K562 (cell line): ENCODE results near the gene FAM136A. TPM values are rescaled to one million over a fixed set of nuclear protein-coding genes. Genes with fewer than 3 reads are reported as not detected.

ENCODE experiments used
- ATAC-seq: fragments of 200-7000 bp; cut with Tn5 transposase; 3 replicates; pipeline ENCODE4 v1.9.1; 2020; ENCODE audit warnings: moderate library complexity
- BruUV-seq: library from RNA; stranded (reverse); fragments of 400-500 nt; replicated peaks from 2 replicates; lab custom pipeline; 2021; lab: Mats Ljungman, UMichigan
- CTCF ChIA-PET: fragments of 300-600 bp; formaldehyde crosslinking; extraction: SDS; loops from one replicate; lab custom pipeline; 2021; ENCODE audit warnings: low intra/inter-chr PET ratio; lab: Yijun Ruan, JAX
- POLR2A ChIA-PET: fragments of 300-600, 350-650 bp; sonication (Branson Sonifier 250); formaldehyde crosslinking; extraction: SDS; loops from one replicate; lab custom pipeline; 2021; ENCODE audit warnings: antibody characterized with exemption, inconsistent platforms; lab: Yijun Ruan, JAX
- DNase-seq, 4 experiments: peaks; one replicate each; pipeline versions ENCODE4 v3.0.0 to v3.0.0-alpha.2; 2011 to 2018; ENCODE audit warnings: low spot score in 3 of 4, mixed read lengths in 3 of 4; ENCODE audit errors: extremely low read depth in 1 of 4
- FAIRE-seq: peaks from 2 replicates; lab custom pipeline; 2011; peaks lifted over from hg19 to GRCh38; lab: Jason Lieb, UNC
- H2AFZ ChIP-seq: 2 replicates; pipeline ENCODE4 v1.6.0; 2011; ENCODE audit warnings: low read depth, low read length, control low read depth, inconsistent platforms
- H3K27ac ChIP-seq: fragments of 200-600 bp; 3 replicates; pipeline ENCODE4 v1.8.0; 2011; ENCODE audit warnings: low read depth, mild to moderate bottlenecking, control low read depth, inconsistent platforms, low read length, moderate library complexity, mixed read lengths; ENCODE audit errors: extremely low read depth
- H3K27me3 ChIP-seq, 2 experiments: fragments of 300-600 bp in 1 of 2; 2 replicates in 1 of 2; 3 replicates in 1 of 2; pipeline versions ENCODE4 v1.6.0 to v1.8.0; 2011; ENCODE audit warnings: inconsistent platforms in 2 of 2, low read length in 2 of 2, mild to moderate bottlenecking in 1 of 2, mixed read lengths in 1 of 2, moderate library complexity in 1 of 2; ENCODE audit not compliant: control insufficient read depth in 2 of 2, insufficient read depth in 2 of 2
- H3K36me3 ChIP-seq: fragments of 300-600 bp; 3 replicates; pipeline ENCODE4 v1.8.0; 2011; ENCODE audit warnings: mild to moderate bottlenecking, low read length, inconsistent platforms; ENCODE audit not compliant: control insufficient read depth, insufficient read depth
- H3K4me1 ChIP-seq, 2 experiments: fragments of 200-600 bp in 1 of 2; replicated peaks in 1 of 2; 2 replicates in 1 of 2; 3 replicates in 1 of 2; pipeline versions ENCODE4 v1.5.1 to v1.8.0; 2011; ENCODE audit warnings: inconsistent platforms in 2 of 2, low read length in 2 of 2, mild to moderate bottlenecking in 1 of 2, mixed read lengths in 1 of 2, moderate library complexity in 1 of 2; ENCODE audit not compliant: control insufficient read depth in 2 of 2, insufficient read depth in 2 of 2
- H3K4me2 ChIP-seq: 2 replicates; pipeline ENCODE4 v1.6.1; 2011; ENCODE audit warnings: low read length, control low read depth, inconsistent platforms, mixed read lengths; ENCODE audit not compliant: insufficient read depth
- H3K4me3 ChIP-seq: fragments of 200-600 bp; sonication (generic), shearing (Covaris generic); 2 replicates; pipeline ENCODE4 v1.5.1; 2016; ENCODE audit warnings: control low read depth, inconsistent platforms
- H3K79me2 ChIP-seq: fragments of 200-600 bp; 3 replicates; pipeline ENCODE4 v1.8.0; 2011; ENCODE audit warnings: low read length, inconsistent platforms; ENCODE audit not compliant: control insufficient read depth, insufficient read depth
- H3K9ac ChIP-seq, 2 experiments: 2 replicates each; pipeline versions ENCODE4 v1.6.0 to v1.6.1; 2011; ENCODE audit warnings: low read depth in 2 of 2, low read length in 2 of 2, control low read depth in 1 of 2, inconsistent platforms in 1 of 2, mild to moderate bottlenecking in 1 of 2, mixed read lengths in 1 of 2; ENCODE audit not compliant: insufficient read depth in 1 of 2
- H3K9me1 ChIP-seq: one replicate; pipeline ENCODE4 v1.6.0; 2011; ENCODE audit warnings: inconsistent platforms, mild to moderate bottlenecking, low read length, moderate library complexity; ENCODE audit not compliant: control insufficient read depth, insufficient read depth
- H3K9me3 ChIP-seq: replicated peaks from 2 replicates; pipeline ENCODE4 v1.5.1; 2011; ENCODE audit warnings: low read depth, low read length, inconsistent platforms; ENCODE audit not compliant: control insufficient read depth, insufficient read depth
- H4K20me1 ChIP-seq: replicated peaks from 2 replicates; pipeline ENCODE4 v1.6.1; 2011; ENCODE audit warnings: low read length, inconsistent platforms, mixed read lengths; ENCODE audit not compliant: control insufficient read depth, insufficient read depth
- BRD9 ChIP-seq: fragments of 450-650 bp; IDR thresholded peaks from 2 replicates; pipeline ENCODE4 v1.6.1; 2018; ENCODE audit warnings: low read depth; ENCODE audit not compliant: partially characterized antibody
- KAT7 ChIP-seq: sonication (generic); formaldehyde crosslinking; IDR thresholded peaks from 2 replicates; pipeline ENCODE4 v1.8.0; 2022; ENCODE audit warnings: missing genetic modification reagents, mild to moderate bottlenecking, borderline replicate concordance
- NBN ChIP-seq: fragments of 450-650 bp; IDR thresholded peaks from 2 replicates; pipeline ENCODE4 v1.6.1; 2016; ENCODE audit warnings: low read depth, mild to moderate bottlenecking
- SP1 ChIP-seq: sonication (generic); formaldehyde crosslinking; IDR thresholded peaks from 2 replicates; pipeline ENCODE4 v1.8.1; 2022; ENCODE audit warnings: mild to moderate bottlenecking, missing genetic modification reagents
- ZFX ChIP-seq: sonication (generic); formaldehyde crosslinking; IDR thresholded peaks from 2 replicates; pipeline ENCODE4 v1.8.0; 2022; ENCODE audit warnings: mild to moderate bottlenecking, missing genetic modification reagents, moderate library complexity
- ZNF24 ChIP-seq: fragments of 450-650 bp; IDR thresholded peaks from 2 replicates; pipeline ENCODE4 v1.6.1; 2016
- ZNF263 ChIP-seq: sonication (generic); formaldehyde crosslinking; IDR thresholded peaks from 2 replicates; pipeline ENCODE4 v1.8.0; 2022; ENCODE audit warnings: mild to moderate bottlenecking, missing genetic modification reagents, borderline replicate concordance
- WGBS: fragments of 100-300 bp; shearing (Covaris generic); methylation state at CpG from one replicate; pipeline ENCODE4 v1.1.6; 2016; ENCODE audit warnings: low coverage, mixed read lengths; ENCODE audit not compliant: insufficient coverage; ENCODE audit errors: missing lambda C conversion rate; 5-methylcytosine and 5-hydroxymethylcytosine counted together
- in situ Hi-C: fragments of 300-500 bp; cut with MboI; formaldehyde crosslinking; loops from 4 replicates; pipeline ENCODE4 v1.15.0; 2018; ENCODE audit warnings: inconsistent platforms, mixed read lengths
- intact Hi-C: fragments of 100-400 bp; cut with micrococcal nuclease; formaldehyde crosslinking; loops from 2 replicates; pipeline ENCODE4 v1.14.2; 2022
- polyA plus RNA-seq, 8 experiments: library from polyadenylated mRNA; depleted of rRNA in 4 of 8; stranded (reverse) in 5 of 8; unstranded in 3 of 8; fragments of >200 nt; fragmentation: Nextera tagmentation in 2 of 8; fragmentation: Illumina TruSeq in 1 of 8; extraction: Ambion mirVana in 2 of 8; extraction: Trizol in 1 of 8; gene quantifications; 2 replicates each; pipeline versions ENCODE4 v1.2.1 to v1.2.3, GENCODE V29; 2011 to 2014; ENCODE audit warnings: inconsistent platforms in 1 of 8, missing spikeins in 1 of 8
- total RNA-seq, 7 experiments: library from RNA; depleted of rRNA in 6 of 7; stranded (reverse); fragments of >200 nt in 6 of 7; fragmentation: Illumina TruSeq in 2 of 7; extraction: Trizol in 2 of 7; gene quantifications; 2 replicates each; pipeline versions ENCODE4 v1.2.1 to v1.2.3, GENCODE V29; 2011 to 2021; ENCODE audit warnings: low replicate concordance in 1 of 7
- TF ChIP-seq, protein P1 (sequence below), 2 experiments: fragments of 450-650 bp in 1 of 2; sonication (generic) in 1 of 2; formaldehyde crosslinking in 1 of 2; IDR thresholded peaks; 2 replicates each; pipeline versions ENCODE4 v1.7.1 to v1.9.0; 2016 to 2022; ENCODE audit warnings: inconsistent platforms in 1 of 2, mild to moderate bottlenecking in 1 of 2, missing genetic modification reagents in 1 of 2

The FAM136A gene
- total and polyA plus RNA-seq, 9 of the 15 experiments (the other 6 are each of a cell fraction or from before 2014, with no cell fraction given): 89.0 to 151 (median 104) TPM

DNA sequence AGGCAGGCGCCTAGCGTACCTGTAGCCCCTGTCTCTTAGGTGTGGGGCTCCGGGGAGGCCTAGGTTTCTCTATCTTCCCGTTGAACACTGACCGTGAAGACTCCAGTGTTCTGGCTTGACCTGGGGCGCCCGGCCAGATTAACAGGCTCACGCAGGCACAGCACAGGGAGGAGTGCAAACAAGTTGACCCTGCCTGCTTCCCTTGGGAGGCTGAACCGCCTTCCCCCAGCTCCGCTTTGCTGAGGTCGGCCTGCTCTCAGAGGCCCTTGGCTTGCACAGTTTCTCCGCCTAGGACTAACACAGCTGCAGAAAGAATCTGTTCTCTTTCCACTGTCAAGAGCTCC lies 43.4 kb downstream of the FAM136A start:
- H3K4me3 ChIP-seq: peak overlapping the region; percentile 68
- H3K4me2 ChIP-seq: peak overlapping the region; percentile 92
- ChIA-PET CTCF (no interaction called here), POLR2A (interaction anchor here (0.6 to 3.3 kb wide), 8 partner anchors 9 to 404 kb away, joined by 3 to 22 read pairs (median 4); partner anchors contain the start of genes SNRPG and TIA1)
- peaks cover 19% of the 10 kb centered on the region; the same call in 2 of the 3 replicates for H3K36me3 ChIP-seq
- ATAC-seq: peak; percentile 59
- peak in 2 of 4 experiments; percentile 24 to 60 for DNase-seq
- no peaks in the 10 kb centered on the region for H4K20me1 ChIP-seq
- 2% methylated on average over 7 of the region's 12 CpGs for WGBS
- H3K4me1 ChIP-seq: peaks cover 11 to 16% of the 10 kb centered on the region in 2 experiments; a peak in 4 of 5 replicates
- H3K9me1 ChIP-seq: no peaks in the 10 kb centered on the region
- peak overlapping the region; percentile 93 for H2AFZ ChIP-seq
- H3K9me3 ChIP-seq: no peaks in the 10 kb centered on the region
- no TSS peak for BruUV-seq
- peak overlapping the region; percentile 56 for H3K27ac ChIP-seq
- H3K9ac ChIP-seq: peak overlapping the region; percentile 56 to 94; a peak in 3 of 4 replicates
- in situ Hi-C loops (no loop called here), intact Hi-C loops (no loop called here)
- peaks cover 11% of the 10 kb centered on the region for H3K79me2 ChIP-seq
- no peaks in the 10 kb centered on the region for H3K27me3 ChIP-seq
- FAIRE-seq: no peak
- 0 out of 2 replicates have a peak, but pooled peaks have one; percentile 9 for TF ChIP-seq SP1
- no peak for TF ChIP-seq ZNF24
- 0 out of 2 replicates have a peak, but pooled peaks have one; percentile 11 for TF ChIP-seq ZNF263
- TF ChIP-seq NBN: no peak
- peak; percentile 68; the same call in 1 of the 2 replicates for TF ChIP-seq KAT7 (CRISPR knock-in tag)
- TF ChIP-seq, protein P1, sequence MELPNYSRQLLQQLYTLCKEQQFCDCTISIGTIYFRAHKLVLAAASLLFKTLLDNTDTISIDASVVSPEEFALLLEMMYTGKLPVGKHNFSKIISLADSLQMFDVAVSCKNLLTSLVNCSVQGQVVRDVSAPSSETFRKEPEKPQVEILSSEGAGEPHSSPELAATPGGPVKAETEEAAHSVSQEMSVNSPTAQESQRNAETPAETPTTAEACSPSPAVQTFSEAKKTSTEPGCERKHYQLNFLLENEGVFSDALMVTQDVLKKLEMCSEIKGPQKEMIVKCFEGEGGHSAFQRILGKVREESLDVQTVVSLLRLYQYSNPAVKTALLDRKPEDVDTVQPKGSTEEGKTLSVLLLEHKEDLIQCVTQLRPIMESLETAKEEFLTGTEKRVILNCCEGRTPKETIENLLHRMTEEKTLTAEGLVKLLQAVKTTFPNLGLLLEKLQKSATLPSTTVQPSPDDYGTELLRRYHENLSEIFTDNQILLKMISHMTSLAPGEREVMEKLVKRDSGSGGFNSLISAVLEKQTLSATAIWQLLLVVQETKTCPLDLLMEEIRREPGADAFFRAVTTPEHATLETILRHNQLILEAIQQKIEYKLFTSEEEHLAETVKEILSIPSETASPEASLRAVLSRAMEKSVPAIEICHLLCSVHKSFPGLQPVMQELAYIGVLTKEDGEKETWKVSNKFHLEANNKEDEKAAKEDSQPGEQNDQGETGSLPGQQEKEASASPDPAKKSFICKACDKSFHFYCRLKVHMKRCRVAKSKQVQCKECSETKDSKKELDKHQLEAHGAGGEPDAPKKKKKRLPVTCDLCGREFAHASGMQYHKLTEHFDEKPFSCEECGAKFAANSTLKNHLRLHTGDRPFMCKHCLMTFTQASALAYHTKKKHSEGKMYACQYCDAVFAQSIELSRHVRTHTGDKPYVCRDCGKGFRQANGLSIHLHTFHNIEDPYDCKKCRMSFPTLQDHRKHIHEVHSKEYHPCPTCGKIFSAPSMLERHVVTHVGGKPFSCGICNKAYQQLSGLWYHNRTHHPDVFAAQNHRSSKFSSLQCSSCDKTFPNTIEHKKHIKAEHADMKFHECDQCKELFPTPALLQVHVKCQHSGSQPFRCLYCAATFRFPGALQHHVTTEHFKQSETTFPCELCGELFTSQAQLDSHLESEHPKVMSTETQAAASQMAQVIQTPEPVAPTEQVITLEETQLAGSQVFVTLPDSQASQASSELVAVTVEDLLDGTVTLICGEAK (IDR thresholded peaks at IDR 0.05): peak; percentile 31; the same call in 1 of the 2 replicates
- TF ChIP-seq, protein P1 (CRISPR knock-in tag; IDR thresholded peaks at IDR 0.05): no peak
- TF ChIP-seq ZFX (CRISPR knock-in tag): 0 out of 2 replicates have a peak, but pooled peaks have one; percentile 19
- TF ChIP-seq BRD9: no peak
